K562 (cell line): ENCODE measurements around the gene PRICKLE2. TPM values are rescaled to one million over a fixed set of nuclear protein-coding genes. Genes with fewer than 3 reads are reported as not detected.

Source experiments
- ATAC-seq: fragments of 200-7000 bp; cut with Tn5 transposase; 3 replicates; pipeline ENCODE4 v1.9.1; 2020; ENCODE audit warnings: moderate library complexity
- BruUV-seq: library from RNA; stranded (reverse); fragments of 400-500 nt; replicated peaks from 2 replicates; lab custom pipeline; 2021; lab: Mats Ljungman, UMichigan
- CTCF ChIA-PET: fragments of 300-600 bp; formaldehyde crosslinking; extraction: SDS; loops from one replicate; lab custom pipeline; 2021; ENCODE audit warnings: low intra/inter-chr PET ratio; lab: Yijun Ruan, JAX
- POLR2A ChIA-PET: fragments of 300-600, 350-650 bp; sonication (Branson Sonifier 250); formaldehyde crosslinking; extraction: SDS; loops from one replicate; lab custom pipeline; 2021; ENCODE audit warnings: antibody characterized with exemption, inconsistent platforms; lab: Yijun Ruan, JAX
- DNase-seq, 4 experiments: peaks; one replicate each; pipeline versions ENCODE4 v3.0.0 to v3.0.0-alpha.2; 2011 to 2018; ENCODE audit warnings: low spot score in 3 of 4, mixed read lengths in 3 of 4; ENCODE audit errors: extremely low read depth in 1 of 4
- FAIRE-seq: peaks from 2 replicates; lab custom pipeline; 2011; peaks lifted over from hg19 to GRCh38; lab: Jason Lieb, UNC
- H2AFZ ChIP-seq: 2 replicates; pipeline ENCODE4 v1.6.0; 2011; ENCODE audit warnings: low read depth, low read length, control low read depth, inconsistent platforms
- H3K27ac ChIP-seq: fragments of 200-600 bp; 3 replicates; pipeline ENCODE4 v1.8.0; 2011; ENCODE audit warnings: low read depth, mild to moderate bottlenecking, control low read depth, inconsistent platforms, low read length, moderate library complexity, mixed read lengths; ENCODE audit errors: extremely low read depth
- H3K27me3 ChIP-seq, 2 experiments: fragments of 300-600 bp in 1 of 2; 2 replicates in 1 of 2; 3 replicates in 1 of 2; pipeline versions ENCODE4 v1.6.0 to v1.8.0; 2011; ENCODE audit warnings: inconsistent platforms in 2 of 2, low read length in 2 of 2, mild to moderate bottlenecking in 1 of 2, mixed read lengths in 1 of 2, moderate library complexity in 1 of 2; ENCODE audit not compliant: control insufficient read depth in 2 of 2, insufficient read depth in 2 of 2
- H3K36me3 ChIP-seq: fragments of 300-600 bp; 3 replicates; pipeline ENCODE4 v1.8.0; 2011; ENCODE audit warnings: mild to moderate bottlenecking, low read length, inconsistent platforms; ENCODE audit not compliant: control insufficient read depth, insufficient read depth
- H3K4me1 ChIP-seq, 2 experiments: fragments of 200-600 bp in 1 of 2; replicated peaks in 1 of 2; 2 replicates in 1 of 2; 3 replicates in 1 of 2; pipeline versions ENCODE4 v1.5.1 to v1.8.0; 2011; ENCODE audit warnings: inconsistent platforms in 2 of 2, low read length in 2 of 2, mild to moderate bottlenecking in 1 of 2, mixed read lengths in 1 of 2, moderate library complexity in 1 of 2; ENCODE audit not compliant: control insufficient read depth in 2 of 2, insufficient read depth in 2 of 2
- H3K4me2 ChIP-seq: 2 replicates; pipeline ENCODE4 v1.6.1; 2011; ENCODE audit warnings: low read length, control low read depth, inconsistent platforms, mixed read lengths; ENCODE audit not compliant: insufficient read depth
- H3K4me3 ChIP-seq: fragments of 200-600 bp; sonication (generic), shearing (Covaris generic); 2 replicates; pipeline ENCODE4 v1.5.1; 2016; ENCODE audit warnings: control low read depth, inconsistent platforms
- H3K79me2 ChIP-seq: fragments of 200-600 bp; 3 replicates; pipeline ENCODE4 v1.8.0; 2011; ENCODE audit warnings: low read length, inconsistent platforms; ENCODE audit not compliant: control insufficient read depth, insufficient read depth
- H3K9ac ChIP-seq, 2 experiments: 2 replicates each; pipeline versions ENCODE4 v1.6.0 to v1.6.1; 2011; ENCODE audit warnings: low read depth in 2 of 2, low read length in 2 of 2, control low read depth in 1 of 2, inconsistent platforms in 1 of 2, mild to moderate bottlenecking in 1 of 2, mixed read lengths in 1 of 2; ENCODE audit not compliant: insufficient read depth in 1 of 2
- H3K9me1 ChIP-seq: one replicate; pipeline ENCODE4 v1.6.0; 2011; ENCODE audit warnings: inconsistent platforms, mild to moderate bottlenecking, low read length, moderate library complexity; ENCODE audit not compliant: control insufficient read depth, insufficient read depth
- H3K9me3 ChIP-seq: replicated peaks from 2 replicates; pipeline ENCODE4 v1.5.1; 2011; ENCODE audit warnings: low read depth, low read length, inconsistent platforms; ENCODE audit not compliant: control insufficient read depth, insufficient read depth
- H4K20me1 ChIP-seq: replicated peaks from 2 replicates; pipeline ENCODE4 v1.6.1; 2011; ENCODE audit warnings: low read length, inconsistent platforms, mixed read lengths; ENCODE audit not compliant: control insufficient read depth, insufficient read depth
- NFIC ChIP-seq: fragments of 450-650 bp; IDR thresholded peaks from 2 replicates; pipeline ENCODE4 v1.6.1; 2017; ENCODE audit warnings: mild to moderate bottlenecking, inconsistent platforms
- ZNF280A ChIP-seq: fragments of 450-650 bp; IDR thresholded peaks from 2 replicates; pipeline ENCODE4 v1.6.1; 2018; ENCODE audit warnings: mild to moderate bottlenecking, low read depth; ENCODE audit not compliant: partially characterized antibody
- WGBS: fragments of 100-300 bp; shearing (Covaris generic); methylation state at CpG from one replicate; pipeline ENCODE4 v1.1.6; 2016; ENCODE audit warnings: low coverage, mixed read lengths; ENCODE audit not compliant: insufficient coverage; ENCODE audit errors: missing lambda C conversion rate; 5-methylcytosine and 5-hydroxymethylcytosine counted together
- in situ Hi-C: fragments of 300-500 bp; cut with MboI; formaldehyde crosslinking; loops from 4 replicates; pipeline ENCODE4 v1.15.0; 2018; ENCODE audit warnings: inconsistent platforms, mixed read lengths
- intact Hi-C: fragments of 100-400 bp; cut with micrococcal nuclease; formaldehyde crosslinking; loops from 2 replicates; pipeline ENCODE4 v1.14.2; 2022
- polyA plus RNA-seq, 8 experiments: library from polyadenylated mRNA; depleted of rRNA in 4 of 8; stranded (reverse) in 5 of 8; unstranded in 3 of 8; fragments of >200 nt; fragmentation: Nextera tagmentation in 2 of 8; fragmentation: Illumina TruSeq in 1 of 8; extraction: Ambion mirVana in 2 of 8; extraction: Trizol in 1 of 8; gene quantifications; 2 replicates each; pipeline versions ENCODE4 v1.2.1 to v1.2.3, GENCODE V29; 2011 to 2014; ENCODE audit warnings: inconsistent platforms in 1 of 8, missing spikeins in 1 of 8
- total RNA-seq, 7 experiments: library from RNA; depleted of rRNA in 6 of 7; stranded (reverse); fragments of >200 nt in 6 of 7; fragmentation: Illumina TruSeq in 2 of 7; extraction: Trizol in 2 of 7; gene quantifications; 2 replicates each; pipeline versions ENCODE4 v1.2.1 to v1.2.3, GENCODE V29; 2011 to 2021; ENCODE audit warnings: low replicate concordance in 1 of 7
- TF ChIP-seq, protein P1 (sequence below), 3 experiments: fragments of 200-800 bp in 1 of 3; fragments of 250-450 bp in 1 of 3; fragments of 450-650 bp in 1 of 3; sonication (Bioruptor Pico) in 1 of 3; sonication (Bioruptor generic) in 1 of 3; formaldehyde crosslinking in 1 of 3; IDR thresholded peaks; 2 replicates each; pipeline versions ENCODE4 v1.6.1 to v1.8.0; 2016 to 2022; ENCODE audit warnings: mild to moderate bottlenecking in 2 of 3, missing genetic modification characterization in 2 of 3, missing compliant biosample characterization in 1 of 3, moderate library complexity in 1 of 3

Gene PRICKLE2
- total and polyA plus RNA-seq, 9 of the 15 experiments (the other 6 are each of a cell fraction or from before 2014, with no cell fraction given): 0.07 to 0.09 TPM; not detected in 7

GRCh38 chr3:64220161-64220914 is 4.9 kb downstream of the PRICKLE2 start:
- BruUV-seq: no TSS peak
- Histone ChIP-seq H3K36me3 (no peaks in the 10 kb centered on the region), H3K79me2 (no peaks in the 10 kb centered on the region), H3K4me2 (no peak overlapping the region), H3K27ac (no peak overlapping the region), H3K9me3 (no peaks in the 10 kb centered on the region), H3K4me1 (no peaks in the 10 kb centered on the region), H3K4me3 (no peak overlapping the region), H3K27me3 (peaks cover 0 to 5% of the 10 kb centered on the region in 2 experiments; a peak in 2 of 5 replicates), H4K20me1 (no peaks in the 10 kb centered on the region), H3K9ac (no peak overlapping the region), H3K9me1 (no peaks in the 10 kb centered on the region), H2AFZ (no peak overlapping the region)
- DNase-seq: no peak
- ATAC-seq: no peak
- 0% methylated on average over 6 of the region's 8 CpGs for WGBS
- in situ Hi-C loops (no loop called here), intact Hi-C loops (no loop called here)
- ChIA-PET CTCF (no interaction called here), POLR2A (no interaction called here)
- peak; percentile 61 for TF ChIP-seq NFIC
- no peak for TF ChIP-seq ZNF280A
- TF ChIP-seq, protein P1, sequence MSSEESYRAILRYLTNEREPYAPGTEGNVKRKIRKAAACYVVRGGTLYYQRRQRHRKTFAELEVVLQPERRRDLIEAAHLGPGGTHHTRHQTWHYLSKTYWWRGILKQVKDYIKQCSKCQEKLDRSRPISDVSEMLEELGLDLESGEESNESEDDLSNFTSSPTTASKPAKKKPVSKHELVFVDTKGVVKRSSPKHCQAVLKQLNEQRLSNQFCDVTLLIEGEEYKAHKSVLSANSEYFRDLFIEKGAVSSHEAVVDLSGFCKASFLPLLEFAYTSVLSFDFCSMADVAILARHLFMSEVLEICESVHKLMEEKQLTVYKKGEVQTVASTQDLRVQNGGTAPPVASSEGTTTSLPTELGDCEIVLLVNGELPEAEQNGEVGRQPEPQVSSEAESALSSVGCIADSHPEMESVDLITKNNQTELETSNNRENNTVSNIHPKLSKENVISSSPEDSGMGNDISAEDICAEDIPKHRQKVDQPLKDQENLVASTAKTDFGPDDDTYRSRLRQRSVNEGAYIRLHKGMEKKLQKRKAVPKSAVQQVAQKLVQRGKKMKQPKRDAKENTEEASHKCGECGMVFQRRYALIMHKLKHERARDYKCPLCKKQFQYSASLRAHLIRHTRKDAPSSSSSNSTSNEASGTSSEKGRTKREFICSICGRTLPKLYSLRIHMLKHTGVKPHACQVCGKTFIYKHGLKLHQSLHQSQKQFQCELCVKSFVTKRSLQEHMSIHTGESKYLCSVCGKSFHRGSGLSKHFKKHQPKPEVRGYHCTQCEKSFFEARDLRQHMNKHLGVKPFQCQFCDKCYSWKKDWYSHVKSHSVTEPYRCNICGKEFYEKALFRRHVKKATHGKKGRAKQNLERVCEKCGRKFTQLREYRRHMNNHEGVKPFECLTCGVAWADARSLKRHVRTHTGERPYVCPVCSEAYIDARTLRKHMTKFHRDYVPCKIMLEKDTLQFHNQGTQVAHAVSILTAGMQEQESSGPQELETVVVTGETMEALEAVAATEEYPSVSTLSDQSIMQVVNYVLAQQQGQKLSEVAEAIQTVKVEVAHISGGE (CRISPR knock-in tag; IDR thresholded peaks at IDR 0.05): peak in 1 of 3 experiments; percentile 9; a peak in 2 of 6 replicates
- FAIRE-seq: no peak
